GM18502 (cell line): ENCODE measurements around the gene ITIH1.

Experiments used
- ATAC-seq: cut with Tn5 transposase; IDR thresholded peaks from one replicate; pipeline ENCODE4 v1.9.1; 2021; ENCODE audit warnings: mild to moderate bottlenecking; ENCODE audit not compliant: unreplicated experiment, poor library complexity

ITIH1 gene

DNA sequence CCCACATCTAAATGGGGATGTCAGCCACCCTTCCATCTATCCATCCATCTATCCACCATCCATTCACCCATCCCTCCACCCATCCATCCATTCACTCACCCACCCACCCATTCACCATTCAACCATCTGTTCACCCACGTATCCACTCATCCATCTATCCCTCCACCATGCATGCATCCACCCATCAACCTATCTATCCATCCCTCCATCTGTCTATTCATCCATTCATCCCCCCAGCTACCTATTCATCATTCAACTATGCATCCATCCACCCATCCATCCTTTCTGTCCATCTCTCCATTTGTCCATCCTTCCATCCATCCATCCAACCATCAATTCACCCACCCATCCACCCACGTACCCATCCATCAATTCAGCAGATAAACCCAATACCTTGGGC lies 31.8 kb downstream of the ITIH1 start:
- no peak for ATAC-seq

DNA sequence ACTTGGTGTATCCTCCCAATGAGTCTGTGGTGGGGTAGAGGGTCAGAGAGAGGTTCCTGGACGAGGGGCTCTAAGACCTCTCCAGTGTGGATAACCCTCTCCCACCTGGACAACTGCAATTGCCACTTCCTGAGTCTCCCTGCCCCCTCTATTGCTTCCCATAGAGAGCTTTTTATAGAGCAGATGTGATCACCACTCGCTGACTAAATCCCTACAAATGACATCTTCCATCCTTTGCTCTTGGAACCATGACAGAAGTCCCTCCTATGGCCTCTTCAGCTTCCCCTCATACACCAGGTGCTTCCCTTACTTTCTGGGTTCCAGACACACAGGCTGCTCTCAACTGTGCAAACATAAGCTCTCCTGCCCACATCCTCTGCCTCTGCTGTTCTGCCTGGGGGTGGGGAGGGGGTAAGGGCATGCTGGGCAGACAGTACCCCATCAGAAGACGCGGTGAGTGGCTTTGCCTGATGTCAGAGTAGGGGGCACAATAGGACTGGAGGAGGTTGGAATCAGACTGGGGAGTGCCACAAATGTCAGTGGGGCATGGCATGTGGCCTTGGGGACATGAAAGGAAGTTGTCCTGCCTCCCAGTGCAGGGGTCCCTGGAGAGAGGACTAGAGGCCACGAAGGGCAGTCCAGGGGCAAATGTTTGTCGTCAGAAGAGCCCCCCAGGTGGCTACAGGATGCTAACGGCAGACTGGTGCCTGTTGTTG lies 32.4 kb downstream of the ITIH1 start:
- no peak for ATAC-seq

DNA sequence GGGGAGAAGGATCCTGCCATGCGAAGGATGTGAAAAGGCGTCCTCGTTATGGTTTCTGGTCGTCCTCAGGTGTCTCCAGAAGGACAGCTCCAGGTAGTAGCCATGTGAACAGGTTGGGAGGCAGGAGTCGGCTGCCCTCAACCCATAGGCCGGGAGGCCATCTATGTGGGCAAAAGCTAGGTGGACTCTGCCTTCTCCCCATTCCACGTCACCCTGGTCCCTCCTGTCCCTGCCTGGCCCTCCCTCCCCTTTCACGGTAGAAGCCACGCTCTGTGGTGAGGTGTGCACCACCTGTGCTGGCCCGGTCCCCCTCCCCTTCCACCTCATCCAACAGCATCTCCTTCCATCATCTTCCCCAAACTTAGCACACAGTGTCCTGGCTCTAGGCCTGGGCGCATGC lies 33.5 kb downstream of the ITIH1 start:
- ATAC-seq: no peak

DNA sequence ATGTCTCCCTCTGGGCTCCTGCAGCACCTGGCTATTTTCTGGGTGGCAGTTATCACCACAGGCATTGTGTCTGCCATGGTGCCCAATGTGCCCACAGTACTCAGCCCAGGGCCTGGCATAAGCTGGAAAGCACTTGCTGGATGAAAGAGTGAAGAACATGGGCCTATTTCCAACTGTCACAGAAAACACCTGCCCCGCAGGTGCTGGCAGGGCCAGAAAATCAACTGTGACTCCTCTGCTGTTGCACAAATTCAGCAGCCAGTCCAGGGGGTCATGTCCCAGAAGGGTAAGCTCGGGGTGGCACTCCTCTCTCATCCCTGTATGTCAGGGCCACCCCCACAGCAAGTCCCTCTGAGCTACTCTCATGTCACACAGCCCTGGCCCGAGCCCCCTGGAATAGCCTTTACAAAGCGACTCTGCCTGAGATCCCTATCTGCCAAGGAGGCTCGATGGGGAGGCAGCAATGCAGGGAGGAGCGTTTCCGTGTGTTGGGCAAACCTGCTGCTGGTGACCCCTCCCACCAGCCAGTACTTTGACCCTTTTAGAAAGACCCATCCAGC lies 34.1 kb downstream of the ITIH1 start:
- ATAC-seq: no peak

DNA sequence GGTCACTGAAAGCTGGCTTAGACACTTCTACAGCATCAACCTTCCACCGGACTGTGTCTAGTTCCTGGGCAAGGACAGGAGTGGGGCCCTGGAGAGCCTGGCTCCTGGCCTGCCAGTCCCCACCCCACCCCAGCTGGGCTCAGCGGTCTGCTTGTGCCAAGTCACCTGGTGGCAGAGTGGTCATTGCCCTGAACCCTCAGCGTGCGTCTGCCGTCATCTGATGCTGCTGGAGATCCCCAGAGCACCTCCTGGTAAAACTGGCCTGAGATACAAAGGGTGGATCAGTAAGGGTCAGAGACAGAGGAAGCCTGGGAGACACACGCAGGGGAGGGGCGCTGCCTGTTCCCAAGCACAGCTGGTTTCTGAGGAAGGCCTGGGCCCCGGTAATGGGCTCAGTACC lies 36.4 kb downstream of the ITIH1 start:
- no peak for ATAC-seq

DNA sequence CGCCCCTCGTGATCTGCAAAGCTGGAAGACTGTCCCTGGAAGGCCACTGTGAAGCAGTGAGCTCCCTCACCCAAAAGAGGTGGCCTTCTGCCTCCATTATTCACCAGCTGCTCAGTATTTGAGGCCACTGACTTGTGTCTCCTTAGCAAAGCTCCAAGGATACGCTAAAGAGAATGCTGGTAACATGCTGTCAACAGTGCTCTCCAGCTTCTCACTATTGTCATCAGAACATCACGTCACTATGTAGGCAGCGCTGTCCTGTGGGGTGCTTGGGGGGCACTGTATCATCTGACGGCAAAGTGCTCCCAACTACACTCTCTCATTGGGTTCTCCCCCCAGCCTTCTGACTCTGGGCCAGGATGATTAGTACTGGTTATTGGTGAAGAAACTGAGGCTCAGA lies 38.8 kb downstream of the ITIH1 start:
- no peak for ATAC-seq

DNA sequence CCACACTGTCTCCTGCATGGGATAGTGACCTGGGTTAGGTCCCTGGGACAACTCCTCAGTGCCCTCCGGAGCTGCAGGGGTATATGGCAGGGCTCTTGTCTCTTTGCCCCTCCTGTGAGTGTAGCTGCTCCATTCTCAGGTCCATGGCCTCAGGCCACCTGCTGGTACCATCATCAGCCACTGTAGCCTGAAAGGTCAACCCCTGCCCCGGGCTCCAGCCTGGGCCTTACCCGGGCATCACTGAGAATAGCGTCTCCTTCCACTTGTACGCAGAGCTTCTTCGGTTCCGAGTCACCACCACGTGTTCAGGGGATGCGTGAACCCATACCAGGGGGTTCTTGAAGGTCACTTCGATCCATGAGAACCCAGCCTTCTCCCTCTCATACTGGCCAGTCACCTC lies 39.3 kb downstream of the ITIH1 start:
- no peak for ATAC-seq

DNA sequence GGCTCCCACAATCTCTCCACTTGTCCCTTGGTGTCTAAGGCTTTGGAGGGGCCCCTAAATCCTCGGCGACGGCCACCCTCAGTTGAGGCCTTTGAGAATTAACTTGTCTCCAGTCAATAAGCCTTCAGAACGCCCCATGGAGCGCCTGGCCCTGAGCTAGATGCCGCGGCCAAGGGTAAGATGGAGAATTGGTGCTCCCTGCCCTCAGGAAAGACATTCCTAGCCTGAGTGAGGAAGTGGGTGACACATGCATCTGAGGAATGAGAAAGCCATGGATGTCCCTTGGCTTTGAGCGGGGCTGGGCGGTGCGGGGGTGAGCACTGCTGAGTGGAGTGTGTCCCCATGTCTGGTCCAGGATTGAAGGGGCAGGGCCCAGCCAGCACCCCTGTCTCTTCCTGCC lies 39.8 kb downstream of the ITIH1 start:
- ATAC-seq: no peak

DNA sequence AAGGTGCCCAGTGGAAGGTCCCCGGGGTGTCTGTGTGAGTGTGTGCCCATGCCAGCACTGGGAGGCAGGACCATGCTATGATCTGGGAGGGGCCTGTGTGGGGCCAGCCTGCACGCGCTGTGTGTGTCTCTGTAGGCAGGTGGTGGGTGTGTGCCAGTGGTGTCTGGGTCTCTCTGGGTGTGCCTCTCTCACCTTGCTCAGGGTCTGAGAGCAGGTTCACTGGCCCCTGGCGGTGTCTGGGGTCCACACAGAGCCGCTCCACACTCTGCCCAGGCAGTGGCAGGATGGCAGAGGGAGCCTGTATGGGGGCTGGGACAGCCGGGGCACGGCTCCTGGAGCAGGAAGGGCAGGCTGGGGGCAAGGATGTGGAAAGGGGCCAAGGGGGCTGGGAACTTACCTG lies 40.5 kb downstream of the ITIH1 start:
- no peak for ATAC-seq

DNA sequence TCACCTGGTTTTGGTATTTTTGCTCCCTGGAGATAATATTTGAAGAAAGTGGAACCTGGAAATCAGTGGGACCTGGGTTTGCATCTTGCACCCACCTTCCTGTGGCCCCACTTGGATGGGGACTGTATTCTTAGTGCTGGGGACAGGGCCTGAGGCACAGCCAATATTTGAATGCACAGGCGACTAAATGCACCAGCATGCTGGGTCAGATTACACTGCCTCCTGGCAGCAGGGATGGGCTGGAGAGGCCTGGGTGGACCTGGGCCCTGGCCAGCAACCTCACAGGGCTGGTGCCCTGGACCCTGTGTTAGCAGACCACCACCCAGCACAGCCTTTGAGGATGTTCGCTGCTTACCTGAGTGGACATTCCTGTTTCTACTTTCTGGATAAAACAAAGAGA lies 42.5 kb downstream of the ITIH1 start:
- no peak for ATAC-seq

DNA sequence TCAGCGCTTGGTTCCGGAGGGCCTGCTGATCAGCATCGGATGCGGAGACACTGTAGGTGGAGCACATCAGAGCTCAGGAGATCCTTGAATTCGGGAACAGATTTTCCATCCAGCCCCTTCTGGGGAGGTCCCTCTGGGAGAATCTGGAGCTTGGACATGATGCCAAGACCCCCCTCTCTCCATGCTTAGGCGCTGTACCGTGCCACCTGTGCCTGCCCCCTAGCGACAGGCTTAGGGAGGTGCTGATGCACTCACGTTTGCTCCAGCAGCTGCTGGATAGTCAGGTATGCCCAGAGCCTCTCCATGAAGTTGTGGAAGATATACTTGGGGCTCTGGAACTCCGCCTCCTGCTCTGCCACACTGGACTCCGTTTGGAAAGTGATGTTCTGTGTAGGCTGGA lies 43.3 kb downstream of the ITIH1 start:
- ATAC-seq: no peak

DNA sequence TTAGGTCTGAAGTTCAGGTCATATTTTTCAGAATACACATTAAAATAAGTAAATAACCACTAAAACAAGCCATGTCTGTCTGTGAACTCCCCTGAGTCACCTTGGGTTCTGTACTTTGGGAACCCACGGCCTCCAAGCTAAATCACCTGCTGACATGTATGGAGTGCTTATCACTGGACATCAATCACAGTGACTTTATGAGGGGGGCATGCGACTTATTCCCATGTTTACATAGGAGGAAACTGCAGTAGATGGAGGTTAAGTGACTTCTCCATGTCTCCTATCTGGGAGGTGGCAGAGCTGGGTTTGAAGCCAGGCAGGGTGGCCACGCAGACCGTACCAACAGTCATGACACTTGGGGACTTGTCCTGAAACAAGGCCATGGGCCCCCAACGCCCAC lies 45.0 kb downstream of the ITIH1 start:
- no peak for ATAC-seq

DNA sequence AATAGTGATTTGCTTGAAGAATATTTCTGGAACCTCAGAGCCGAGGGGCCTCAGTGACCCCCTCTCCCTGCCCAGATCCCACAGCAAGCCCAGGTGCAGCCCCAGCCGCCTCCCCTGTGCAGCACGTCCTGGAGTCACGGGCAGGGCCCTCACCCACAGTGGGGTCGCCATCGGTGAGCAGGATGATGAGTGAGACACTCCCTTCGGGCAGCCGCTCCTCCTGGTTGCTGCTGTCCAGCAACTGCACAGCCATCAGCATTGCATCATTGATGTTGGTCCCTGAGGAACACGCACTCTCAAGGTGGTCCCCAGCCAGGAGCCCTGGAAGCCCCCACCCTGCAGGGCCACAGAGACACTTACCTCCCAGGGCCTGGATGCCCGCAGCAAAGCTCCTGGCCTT lies 46.6 kb downstream of the ITIH1 start:
- ATAC-seq: no peak

DNA sequence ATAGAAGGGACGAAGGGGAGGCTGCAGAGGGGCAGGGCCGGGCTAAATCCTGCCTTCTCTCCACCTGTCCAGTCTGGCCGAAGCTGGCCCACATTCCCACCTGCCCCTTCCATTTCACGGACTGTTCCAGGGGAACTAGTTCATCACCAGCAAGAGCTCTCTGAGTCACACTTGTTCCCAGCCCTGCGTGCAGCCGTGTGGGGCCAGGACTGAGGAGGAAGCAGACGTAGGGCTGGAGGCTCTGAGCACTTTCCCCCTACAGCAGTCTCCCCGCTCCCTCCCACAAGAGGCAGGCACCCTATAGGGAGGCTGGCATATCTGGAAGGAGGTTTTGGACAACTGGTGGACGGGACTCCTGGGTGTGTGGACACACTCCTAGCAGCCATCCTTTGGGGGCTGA lies 50.0 kb downstream of the ITIH1 start:
- no peak for ATAC-seq

DNA sequence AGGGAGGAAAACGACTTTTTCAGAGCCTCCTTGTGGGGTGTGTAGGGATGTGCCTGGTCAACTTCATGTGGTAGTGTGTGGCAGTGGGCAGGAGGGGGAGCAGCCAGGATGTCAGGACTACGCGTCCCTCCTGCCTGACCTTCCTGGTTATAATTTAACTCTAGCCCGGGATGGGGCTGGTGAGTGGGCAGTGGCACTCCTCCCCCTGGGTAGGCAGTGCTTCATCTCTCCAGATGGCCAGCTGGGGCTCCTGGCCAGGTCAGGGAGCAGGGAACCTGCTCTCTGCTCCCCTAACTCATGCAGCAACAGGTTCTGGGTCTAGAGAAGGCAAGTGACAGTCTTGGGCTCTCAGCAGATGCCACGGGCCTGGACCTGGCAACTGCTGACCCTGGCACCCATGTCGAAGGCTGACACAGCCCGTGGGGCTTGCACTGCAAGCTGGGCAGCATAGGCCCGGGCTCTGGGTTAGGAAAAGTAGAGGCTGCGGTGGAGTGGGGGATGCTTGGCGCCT lies 50.5 kb downstream of the ITIH1 start:
- ATAC-seq: no peak

DNA sequence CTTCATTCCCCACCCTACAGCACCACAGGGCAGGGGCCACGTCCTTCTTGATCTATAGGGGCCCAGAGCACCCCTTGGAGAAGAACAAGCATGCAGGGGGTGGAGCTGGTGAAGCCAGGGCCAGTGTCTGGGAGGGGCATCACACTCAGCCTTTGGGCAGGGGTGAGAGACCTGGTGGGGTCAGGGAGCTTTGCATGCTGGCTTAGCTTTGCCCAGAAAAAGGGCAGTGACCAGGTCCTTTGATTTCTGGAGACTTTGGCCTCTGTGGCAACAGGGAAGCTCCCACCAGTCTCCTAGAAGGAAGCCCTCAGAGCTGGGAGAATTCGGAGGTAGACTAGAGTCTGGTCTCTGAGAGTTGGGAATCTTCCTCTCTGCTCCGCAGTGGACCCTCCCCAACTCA lies 52.1 kb downstream of the ITIH1 start:
- ATAC-seq: no peak

DNA sequence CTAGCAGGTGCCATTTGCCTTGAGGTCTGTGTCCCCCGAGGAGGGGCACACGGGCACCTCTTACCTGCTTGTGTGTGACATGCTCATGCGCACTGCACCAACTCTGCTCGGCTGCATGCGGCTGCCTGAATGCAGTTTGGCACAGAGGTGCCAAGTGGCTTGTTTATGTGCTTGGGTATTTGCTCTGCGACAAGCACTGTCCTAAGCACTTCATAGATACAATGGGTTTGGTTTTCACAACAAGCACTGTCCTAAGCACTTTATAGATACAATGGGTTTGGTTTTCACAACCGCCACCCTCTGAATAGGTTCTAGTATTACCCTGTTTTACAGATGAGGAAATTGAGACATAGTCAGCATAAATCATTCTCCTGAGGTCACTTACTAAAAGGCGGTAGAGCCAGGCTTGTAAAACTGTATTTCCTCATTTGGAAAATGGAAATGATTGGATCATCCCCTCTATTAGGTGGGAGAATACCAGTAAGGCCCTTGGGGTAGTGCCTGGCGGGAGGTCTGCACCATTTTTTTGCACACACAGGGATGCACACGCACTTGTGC lies 52.6 kb downstream of the ITIH1 start:
- no peak for ATAC-seq

DNA sequence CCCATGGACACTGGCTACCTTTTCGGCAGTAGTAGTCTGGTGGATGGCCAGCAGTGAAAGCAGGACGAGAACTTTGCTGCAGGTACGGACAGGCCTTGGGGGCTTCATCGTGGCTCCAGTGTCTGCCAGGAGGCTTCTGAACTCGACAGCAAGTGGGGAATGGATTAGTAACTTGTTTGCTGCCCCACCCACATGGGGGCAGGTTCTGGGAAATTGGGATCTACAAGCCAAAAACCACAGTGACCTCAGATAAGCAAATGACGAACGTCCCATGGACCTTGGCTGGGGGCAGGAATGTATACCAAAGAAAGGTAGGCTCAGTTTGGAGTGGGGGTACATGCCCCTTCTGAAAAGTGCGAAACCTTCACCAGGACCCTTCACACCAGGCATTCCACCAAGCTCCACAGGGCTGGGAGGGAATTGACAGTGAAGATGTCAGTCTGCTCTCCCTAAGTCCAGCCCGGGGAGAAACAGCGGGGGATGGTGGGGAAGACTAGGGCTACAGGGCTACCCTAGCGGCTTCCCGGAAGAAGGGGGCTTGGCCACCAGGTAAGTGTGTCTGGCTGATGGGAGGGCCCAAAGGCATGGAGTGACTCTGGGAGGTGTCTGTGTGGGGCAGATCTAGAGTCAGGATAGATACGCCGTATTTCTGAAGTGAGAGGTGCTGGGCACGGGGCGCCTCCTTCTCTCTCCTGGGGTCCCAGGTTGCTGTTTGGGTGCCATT lies 53.3 kb downstream of the ITIH1 start, which contains the start of gene ITIH4:
TSS of gene ITIH4 (minus strand) at position 138 of the 724 bp plus-strand sequence. CDS start at position 108, 30 bp downstream.
- no peak for ATAC-seq

DNA sequence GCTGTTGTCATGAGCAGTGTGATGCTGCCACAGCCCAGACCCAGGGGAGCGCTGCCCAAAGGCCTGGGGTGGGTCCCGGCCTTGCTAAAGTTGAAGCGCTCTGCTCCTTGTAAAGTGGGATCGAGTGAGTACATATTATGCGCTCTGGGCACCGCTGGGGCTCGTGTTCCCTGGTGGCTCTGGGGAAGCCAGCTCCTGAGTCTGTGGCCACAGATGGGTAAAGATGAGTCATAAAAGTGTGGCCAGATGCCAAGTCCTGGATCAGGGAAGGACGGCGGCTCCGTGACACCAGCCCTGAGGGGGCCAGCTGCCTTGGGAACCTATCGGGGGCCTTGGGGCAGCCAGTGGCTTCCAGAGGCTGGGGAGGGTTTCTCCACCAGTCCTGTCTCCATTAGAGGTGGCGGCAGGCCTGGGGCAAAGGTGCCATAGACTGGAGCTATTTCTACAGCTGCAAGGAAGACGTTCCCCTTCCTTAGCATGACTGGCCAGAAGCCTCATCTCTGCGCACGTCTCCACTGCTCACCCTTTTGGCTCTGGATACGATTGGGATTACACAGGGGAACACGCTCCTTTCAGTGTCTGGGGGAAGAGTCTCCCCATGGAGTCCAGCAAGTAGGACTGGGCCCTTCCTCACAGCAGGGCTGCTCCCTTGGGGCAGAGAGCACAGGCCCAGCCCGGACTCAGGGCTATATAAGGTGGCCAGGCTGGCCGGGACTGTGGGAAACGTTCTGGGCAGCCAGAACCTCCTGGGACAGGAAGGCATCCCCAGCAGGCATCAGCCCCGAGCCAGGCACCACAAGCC lies 54.3 kb downstream of the ITIH1 start:
- no peak for ATAC-seq

DNA sequence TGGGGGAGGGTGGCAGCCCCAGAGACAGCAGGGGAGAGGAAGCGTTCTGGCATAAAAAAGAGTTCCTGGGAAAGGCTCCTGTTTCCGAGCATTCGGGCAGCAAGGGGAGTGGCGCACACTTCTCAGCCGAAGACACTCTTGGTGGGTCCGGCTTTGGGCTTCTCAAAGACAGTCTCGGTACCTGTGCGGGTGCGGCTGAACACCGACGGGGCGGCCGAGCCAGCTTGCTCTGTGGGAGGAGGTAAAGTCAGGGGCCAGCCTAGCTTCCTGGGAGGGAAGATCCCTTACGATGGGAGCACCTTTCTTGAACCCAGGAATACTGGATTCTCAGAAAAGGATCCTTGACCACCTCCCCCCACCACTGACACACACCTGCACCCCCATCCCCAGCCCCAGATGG lies 55.8 kb downstream of the ITIH1 start:
- ATAC-seq: no peak
